Kidney (tissue), 14 donors: Measurements from ENCODE around the gene KDELR3. TPM values are rescaled to one million over a fixed set of nuclear protein-coding genes. Genes with fewer than 3 reads are reported as not detected.
A peak's percentile ranks its signal among the peaks of the same experiment; 100 is the strongest.

Experiments
- DNase-seq, 5 donors: peaks; one replicate each; pipeline ENCODE4 v3.0.0-alpha.2; 2013 to 2020
- FAIRE-seq: peaks from 2 replicates; lab custom pipeline; 2012; peaks lifted over from hg19 to GRCh38; lab: Jason Lieb, UNC
- H3K27ac ChIP-seq, 2 donors: one replicate each; pipeline ENCODE4 v1.7.0; 2013; ENCODE audit warnings: low read depth in 2 of 2, low read length in 2 of 2, inconsistent platforms in 1 of 2
- H3K27me3 ChIP-seq: one replicate; pipeline ENCODE4 v1.7.1; 2013; ENCODE audit warnings: low read length, inconsistent platforms; ENCODE audit not compliant: control insufficient read depth, insufficient read depth
- H3K36me3 ChIP-seq, 3 donors: one replicate each; pipeline versions ENCODE4 v1.7.0 to v1.7.1; 2013; ENCODE audit warnings: low read length in 3 of 3, control low read depth in 1 of 3, inconsistent platforms in 1 of 3; ENCODE audit not compliant: insufficient read depth in 3 of 3, control insufficient read depth in 2 of 3
- H3K4me1 ChIP-seq, 3 donors: one replicate each; pipeline versions ENCODE4 v1.7.0 to v1.7.1; 2013; ENCODE audit warnings: low read length in 3 of 3, inconsistent platforms in 1 of 3, low read depth in 1 of 3; ENCODE audit not compliant: control insufficient read depth in 2 of 3, insufficient read depth in 2 of 3
- H3K4me3 ChIP-seq, 3 donors: one replicate each; pipeline versions ENCODE4 v1.7.0 to v1.8.1; 2013; ENCODE audit warnings: low read length in 3 of 3, control low read depth in 1 of 3, inconsistent platforms in 1 of 3
- H3K9ac ChIP-seq, 3 donors: one replicate each; pipeline versions ENCODE4 v1.7.0 to v1.7.1; 2013; ENCODE audit warnings: low read length in 3 of 3, control low read depth in 1 of 3, inconsistent platforms in 1 of 3
- H3K9me3 ChIP-seq, 3 donors: one replicate each; pipeline versions ENCODE4 v1.7.0 to v1.7.1; 2013; ENCODE audit warnings: low read length in 3 of 3, control low read depth in 1 of 3, inconsistent platforms in 1 of 3; ENCODE audit not compliant: control insufficient read depth in 2 of 3, insufficient read depth in 1 of 3
- intact Hi-C: fragments of 100-400 bp; cut with DNase I; formaldehyde crosslinking; loops from one replicate; pipeline ENCODE4 v1.11.1; 2022
- polyA plus RNA-seq: library from polyadenylated mRNA; stranded (reverse); fragments of 350-450 nt; fragmentation: Illumina TruSeq; extraction: RNeasy Lipid Tissue Mini Kit (QIAGEN cat#74804); gene quantifications from one replicate; pipeline ENCODE4 v1.2.3, GENCODE V29; 2014; ENCODE audit warnings: low read depth, low replicate concordance; ENCODE audit not compliant: insufficient read depth
- total RNA-seq: library from RNA; stranded (reverse); fragmentation: NEBNext Ultra II Directional; extraction: Animal tissue kit (Norgen Biotek cat#: 25700); gene quantifications from one replicate; pipeline ENCODE4 v1.2.1, GENCODE V29; 2021
- TF ChIP-seq, protein P1 (sequence below): IDR thresholded peaks from 3 replicates; pipeline ENCODE4 v1.5.1; 2012; ENCODE audit warnings: mild to moderate bottlenecking, moderate library complexity, borderline replicate concordance; ENCODE audit not compliant: insufficient read depth; ENCODE audit errors: extremely low read depth
- donor health status: control.
- donor health status: control.
- donor health status: control.
- donor health status: control.
- donor health status: control.
- donor health status: DM: yes; HTN: yes; CAD: no.
- donor health status: Normal renal cell carcinoma (clear cell type).

Gene KDELR3
- total and polyA plus RNA-seq, 2 donors from 2014 or later = 11.4 to 16.7 TPM

DNA sequence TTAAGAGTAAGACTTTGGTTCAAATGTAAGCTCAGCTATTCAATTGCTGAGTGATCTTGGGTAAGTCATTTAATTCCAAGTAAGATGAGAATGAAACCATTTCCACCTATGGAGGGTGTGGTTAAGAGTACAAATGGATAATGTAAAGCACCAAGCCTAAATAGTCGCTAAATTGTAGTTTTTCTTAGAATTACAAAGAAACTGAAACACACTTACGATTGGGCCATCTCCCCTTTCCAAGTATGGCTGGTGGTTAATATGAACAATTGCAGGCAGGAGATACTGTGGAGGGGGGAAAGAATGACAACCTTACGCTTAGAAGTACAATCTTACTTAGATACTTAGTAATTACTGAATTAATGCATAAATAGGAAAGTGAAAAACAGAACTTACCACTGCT is 30.0 kb downstream of the KDELR3 start:
- H3K9ac ChIP-seq = no peak overlapping the region
- no peaks in the 10 kb centered on the region for H3K9me3 ChIP-seq
- TF ChIP-seq, protein P1, sequence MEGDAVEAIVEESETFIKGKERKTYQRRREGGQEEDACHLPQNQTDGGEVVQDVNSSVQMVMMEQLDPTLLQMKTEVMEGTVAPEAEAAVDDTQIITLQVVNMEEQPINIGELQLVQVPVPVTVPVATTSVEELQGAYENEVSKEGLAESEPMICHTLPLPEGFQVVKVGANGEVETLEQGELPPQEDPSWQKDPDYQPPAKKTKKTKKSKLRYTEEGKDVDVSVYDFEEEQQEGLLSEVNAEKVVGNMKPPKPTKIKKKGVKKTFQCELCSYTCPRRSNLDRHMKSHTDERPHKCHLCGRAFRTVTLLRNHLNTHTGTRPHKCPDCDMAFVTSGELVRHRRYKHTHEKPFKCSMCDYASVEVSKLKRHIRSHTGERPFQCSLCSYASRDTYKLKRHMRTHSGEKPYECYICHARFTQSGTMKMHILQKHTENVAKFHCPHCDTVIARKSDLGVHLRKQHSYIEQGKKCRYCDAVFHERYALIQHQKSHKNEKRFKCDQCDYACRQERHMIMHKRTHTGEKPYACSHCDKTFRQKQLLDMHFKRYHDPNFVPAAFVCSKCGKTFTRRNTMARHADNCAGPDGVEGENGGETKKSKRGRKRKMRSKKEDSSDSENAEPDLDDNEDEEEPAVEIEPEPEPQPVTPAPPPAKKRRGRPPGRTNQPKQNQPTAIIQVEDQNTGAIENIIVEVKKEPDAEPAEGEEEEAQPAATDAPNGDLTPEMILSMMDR = no peak
- no peak overlapping the region for H3K4me3 ChIP-seq
- intact Hi-C loops = no loop called here
- FAIRE-seq = no peak
- H3K4me1 ChIP-seq = peaks cover 0 to 9% (median 8%) of the 10 kb centered on the region in 3 donors
- no peak for DNase-seq
- no peak overlapping the region for H3K27ac ChIP-seq
- no peaks in the 10 kb centered on the region for H3K27me3 ChIP-seq
- H3K36me3 ChIP-seq = peaks cover 27 to 83% (median 54%) of the 10 kb centered on the region in 3 donors

DNA sequence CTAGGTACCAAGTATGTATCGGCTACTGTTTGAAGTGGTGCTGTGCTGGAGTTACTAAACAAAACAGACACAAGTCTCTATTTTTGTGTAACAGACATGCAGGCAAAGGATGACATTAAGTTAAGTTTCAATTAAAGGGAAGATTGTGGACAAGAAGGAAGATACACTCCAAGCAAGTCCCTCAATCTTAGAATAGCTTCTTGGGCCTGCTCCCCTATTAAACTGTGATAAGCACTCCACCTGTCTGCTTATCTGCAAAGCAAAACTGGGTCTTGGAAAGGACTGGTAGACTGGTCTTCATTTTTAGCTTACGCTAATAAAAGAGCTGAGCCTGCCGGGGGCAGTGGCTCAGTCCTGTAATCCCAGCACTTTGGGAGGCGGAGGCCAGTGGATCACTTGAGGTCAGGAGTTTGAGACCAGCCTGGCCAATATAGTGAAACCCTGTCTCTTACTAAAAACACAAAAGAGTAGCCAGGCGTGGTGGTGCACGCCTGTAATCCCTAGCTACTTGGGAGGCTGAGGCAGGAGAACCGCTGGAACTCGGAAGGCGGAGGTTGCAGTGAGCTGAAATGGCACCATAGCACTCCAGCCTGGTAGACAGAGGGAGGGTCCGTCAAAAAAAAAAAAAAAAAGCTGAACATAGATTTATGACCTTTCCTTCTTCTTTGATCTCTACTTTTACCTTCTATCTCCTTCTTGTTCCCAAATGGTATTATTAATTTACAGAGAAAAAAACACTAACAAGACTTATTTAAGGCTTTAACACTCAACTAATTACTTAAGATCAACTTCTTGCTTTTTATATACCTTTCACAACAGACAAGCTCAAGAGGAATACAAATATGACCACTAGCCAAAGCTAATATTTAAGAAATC is 34.1 kb downstream of the KDELR3 start:
- peaks cover 0 to 21% (median 20%) of the 10 kb centered on the region in 3 donors for H3K4me1 ChIP-seq
- intact Hi-C loops = no loop called here
- no peak overlapping the region for H3K27ac ChIP-seq
- peak overlapping the region in 1 of 3 donors; percentile 84 for H3K4me3 ChIP-seq
- peak overlapping the region in 1 of 3 donors; percentile 99 for H3K9ac ChIP-seq
- H3K27me3 ChIP-seq = no peaks in the 10 kb centered on the region
- DNase-seq (no peak), FAIRE-seq (no peak)
- H3K9me3 ChIP-seq = no peaks in the 10 kb centered on the region
- peaks cover 15 to 52% (median 23%) of the 10 kb centered on the region in 3 donors for H3K36me3 ChIP-seq
- TF ChIP-seq, protein P1 = no peak

DNA sequence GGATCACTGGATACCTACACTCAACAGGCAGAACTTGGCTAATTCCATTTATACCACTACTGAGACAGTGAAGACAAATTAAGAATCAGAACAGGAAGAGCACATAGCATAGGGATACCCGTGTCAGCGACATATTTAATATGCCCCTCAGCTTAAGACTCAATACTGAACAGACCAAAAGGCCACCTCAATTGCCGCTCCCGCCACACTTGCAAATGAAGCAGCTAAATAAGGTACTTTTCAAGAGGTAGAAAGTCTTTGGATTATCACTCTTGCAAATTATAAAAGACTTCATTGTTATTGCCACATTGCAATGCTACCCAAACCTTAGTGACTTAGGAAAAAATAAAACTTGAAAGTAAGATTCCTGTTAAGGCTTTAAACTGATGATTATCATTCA is 35.1 kb downstream of the KDELR3 start:
- intact Hi-C loops = no loop called here
- Histone ChIP-seq H3K27ac (no peak overlapping the region), H3K9me3 (no peaks in the 10 kb centered on the region), H3K9ac (peak overlapping the region in 2 of 3 donors; percentile 98 to 99), H3K4me1 (peaks cover 0 to 21% (median 21%) of the 10 kb centered on the region in 3 donors), H3K27me3 (no peaks in the 10 kb centered on the region), H3K4me3 (peak overlapping the region; percentile 48 to 92 (median 84)), H3K36me3 (peaks cover 10 to 47% (median 19%) of the 10 kb centered on the region in 3 donors)
- DNase-seq (no peak), FAIRE-seq (no peak)
- TF ChIP-seq, protein P1 = no peak
